Gastroesophageal sphincter (tissue), 4 donors: Measurements from ENCODE around the gene SPATA31E1. TPM values are rescaled to one million over a fixed set of nuclear protein-coding genes. Genes with fewer than 3 reads are reported as not detected.
"Not testable (repeated sequence)": the region's sequence is repeated elsewhere in the genome, so short reads cannot be mapped to it uniquely, and the experiment has no call there.

Experiments
- ATAC-seq: fragments of 150-250 bp; one replicate; pipeline ENCODE4 v1.9.1; 2016; ENCODE audit warnings: mild to moderate bottlenecking, moderate library complexity
- H3K27ac ChIP-seq, 4 donors: fragments of 200-600 bp; sonication (generic) in 3 of 4; 1 replicate in 3 of 4; 2 replicates in 1 of 4; pipeline ENCODE4 v1.5.1; 2016 to 2019
- H3K27me3 ChIP-seq: fragments of 200-600 bp; sonication (generic); one replicate; pipeline ENCODE4 v1.5.1; 2019
- H3K36me3 ChIP-seq, 2 donors: fragments of 200-600 bp; sonication (generic); one replicate each; pipeline ENCODE4 v1.5.1; 2019; ENCODE audit warnings: control low read depth in 1 of 2
- H3K4me1 ChIP-seq, 3 donors: fragments of 200-600 bp; sonication (generic); 1 replicate in 2 of 3; 2 replicates in 1 of 3; pipeline ENCODE4 v1.5.1; 2016 to 2019; ENCODE audit warnings: control low read depth in 2 of 3
- H3K4me3 ChIP-seq, 2 donors: fragments of 200-600 bp; sonication (generic); one replicate each; pipeline ENCODE4 v1.5.1; 2019; ENCODE audit warnings: mild to moderate bottlenecking in 1 of 2, moderate library complexity in 1 of 2
- H3K9me3 ChIP-seq, 3 donors: fragments of 200-600 bp; sonication (generic); one replicate each; pipeline ENCODE4 v1.5.1; 2017 to 2019; ENCODE audit warnings: control low read depth in 2 of 3
- CTCF ChIP-seq, 4 experiments: fragments of 200-600 bp in 2 of 4; fragments of 450-650 bp in 2 of 4; sonication (generic) in 1 of 4; IDR thresholded peaks; one replicate each; pipeline ENCODE4 v1.5.1; 2017 to 2019; ENCODE audit warnings: antibody characterized with exemption in 4 of 4, mild to moderate bottlenecking in 2 of 4, moderate library complexity in 2 of 4
- EP300 ChIP-seq: sonication (generic); formaldehyde crosslinking; IDR thresholded peaks from one replicate; pipeline ENCODE4 v1.6.1; 2017; ENCODE audit warnings: antibody characterized with exemption, mild to moderate bottlenecking
- POLR2A ChIP-seq, 2 donors: fragments of 450-650 bp; IDR thresholded peaks; one replicate each; pipeline ENCODE4 v1.6.1; 2017; ENCODE audit warnings: antibody characterized with exemption in 2 of 2, mild to moderate bottlenecking in 2 of 2, moderate library complexity in 1 of 2
- POLR2AphosphoS5 ChIP-seq: sonication (generic); formaldehyde crosslinking; IDR thresholded peaks from one replicate; pipeline ENCODE4 v1.6.1; 2017; ENCODE audit warnings: antibody characterized with exemption
- WGBS, 2 donors: methylation state at CpG; one replicate each; pipeline ENCODE4 v1.1.5; 2018; ENCODE audit warnings: low coverage in 1 of 2; 5-methylcytosine and 5-hydroxymethylcytosine counted together
- total RNA-seq, 4 donors: library from RNA; depleted of rRNA; stranded (reverse); fragments of >200 nt; gene quantifications; one replicate each; pipeline ENCODE4 v1.1.0, GENCODE V29; 2016

SPATA31E1 gene
- total RNA-seq, 4 donors from 2014 or later, result not detected

GRCh38 chr9:87842878-87843585, 39.6 kb upstream of the SPATA31E1 start:
- Histone ChIP-seq H3K36me3 (no peaks in the 10 kb centered on the region), H3K9me3 (no peaks in the 10 kb centered on the region), H3K27me3 (no peaks in the 10 kb centered on the region), H3K27ac (no peak overlapping the region), H3K4me3 (no peak overlapping the region), H3K4me1 (peaks cover 0 to 9% (median 0%) of the 10 kb centered on the region in 3 donors)
- no peak for TF ChIP-seq CTCF (IDR thresholded peaks at IDR 0.05)
- no peak for ATAC-seq
- 100% methylated on average over 2 of the region's 28 CpGs; no CpG with 5 or more reads in 1 of the 2 donors for WGBS, 2 donors

- 0 to 9% methylated on average over 1 to 2 of the region's 2 CpGs for WGBS, 2 donors
- Histone ChIP-seq H3K27ac (no peak overlapping the region), H3K4me3 (no peak overlapping the region), H3K9me3 (no peaks in the 10 kb centered on the region), H3K36me3 (no peaks in the 10 kb centered on the region), H3K4me1 (peaks cover 0 to 9% (median 0%) of the 10 kb centered on the region in 3 donors), H3K27me3 (no peaks in the 10 kb centered on the region)
- no peak for TF ChIP-seq POLR2AphosphoS5
- TF ChIP-seq POLR2A (IDR thresholded peaks at IDR 0.05), result no peak
- no peak for TF ChIP-seq CTCF (IDR thresholded peaks at IDR 0.05)
- TF ChIP-seq EP300, result no peak
- no peak for ATAC-seq
Observed at GRCh38 chr9:87844506-87844905, 38.2 kb upstream of the SPATA31E1 start.

- ATAC-seq, H3K9me3 ChIP-seq, H3K27me3 ChIP-seq, H3K4me3 ChIP-seq, H3K4me1 ChIP-seq, H3K36me3 ChIP-seq, H3K27ac ChIP-seq: not testable (repeated sequence)
- WGBS, 2 donors, result 40 to 81% methylated on average over 1 to 2 of the region's 2 CpGs
Observed at GRCh38 chr9:87847817-87848216, 34.9 kb upstream of the SPATA31E1 start.

- no peak for TF ChIP-seq EP300
- TF ChIP-seq CTCF (IDR thresholded peaks at IDR 0.05), result no peak
- TF ChIP-seq POLR2AphosphoS5, result no peak
- no peak for TF ChIP-seq POLR2A (IDR thresholded peaks at IDR 0.05)
- H3K27ac ChIP-seq, result no peak overlapping the region
- whole genome bisulfite sequencing, 2 donors, result 73% methylated on average over 3 of the region's 3 CpGs; no CpG with 5 or more reads in 1 of the 2 donors
- ATAC-seq, result no peak
- no peaks in the 10 kb centered on the region for H3K27me3 ChIP-seq
- H3K4me3 ChIP-seq, result no peak overlapping the region
- H3K4me1 ChIP-seq, result no peaks in the 10 kb centered on the region
- H3K36me3 ChIP-seq, result no peaks in the 10 kb centered on the region
- no peaks in the 10 kb centered on the region for H3K9me3 ChIP-seq
Observed at GRCh38 chr9:87849144-87849758, 33.4 kb upstream of the SPATA31E1 start.

GRCh38 chr9:87850391-87850790, 32.3 kb upstream of the SPATA31E1 start:
- 67% methylated on average over 3 of the region's 4 CpGs; no CpG with 5 or more reads in 1 of the 2 donors for WGBS, 2 donors
- no peaks in the 10 kb centered on the region for H3K27me3 ChIP-seq
- TF ChIP-seq CTCF (IDR thresholded peaks at IDR 0.05), result no peak
- TF ChIP-seq POLR2AphosphoS5, result no peak
- TF ChIP-seq POLR2A (IDR thresholded peaks at IDR 0.05), result no peak
- TF ChIP-seq EP300, result no peak
- ATAC-seq, result peak; percentile 72
- no peaks in the 10 kb centered on the region for H3K4me1 ChIP-seq
- no peaks in the 10 kb centered on the region for H3K36me3 ChIP-seq
- H3K27ac ChIP-seq, result no peak overlapping the region
- no peak overlapping the region for H3K4me3 ChIP-seq
- H3K9me3 ChIP-seq, result no peaks in the 10 kb centered on the region

- WGBS, 2 donors, result 61 to 63% methylated on average over 2 to 3 of the region's 4 CpGs
- not testable (repeated sequence) for H3K27me3 ChIP-seq, H3K4me3 ChIP-seq, ATAC-seq, H3K4me1 ChIP-seq, H3K27ac ChIP-seq, H3K36me3 ChIP-seq, H3K9me3 ChIP-seq
Observed at GRCh38 chr9:87851186-87851585, 31.5 kb upstream of the SPATA31E1 start.
